Measurements from ENCODE around the gene PLXDC2.

- TF ChIP-seq CTCF (IDR thresholded peaks at IDR 0.05) (no peak), EZH2 (IDR thresholded peaks at IDR 0.05; ENCODE audit: borderline replicate concordance, insufficient read depth, low read depth, low read length, poor library complexity, severe bottlenecking) (no peak)
Observed at GRCh38 chr10:19986591-19986990, 170.4 kb downstream of the PLXDC2 start.

Data from B cell (primary cell).